K562 (cell line): Measurements from ENCODE around the gene PRKCQ. TPM values are rescaled to one million over a fixed set of nuclear protein-coding genes. Genes with fewer than 3 reads are reported as not detected.

Experiments
- EP400 ChIP-seq: fragments of 450-650 bp; IDR thresholded peaks from 2 replicates; pipeline ENCODE4 v1.6.1; 2017; ENCODE audit warnings: antibody characterized with exemption, mild to moderate bottlenecking, moderate library complexity
- FOXP1 ChIP-seq: sonication (generic); formaldehyde crosslinking; IDR thresholded peaks from 2 replicates; pipeline ENCODE4 v1.8.0; 2022; ENCODE audit warnings: mild to moderate bottlenecking, missing genetic modification reagents
- HLTF ChIP-seq: fragments of 450-650 bp; IDR thresholded peaks from 2 replicates; pipeline ENCODE4 v1.6.1; 2016
- KAT2B ChIP-seq: IDR thresholded peaks from one replicate; pipeline ENCODE4 v1.6.1; 2012; ENCODE audit warnings: low read depth, mild to moderate bottlenecking, control low read depth, inconsistent platforms, low read length, moderate library complexity
- PREB ChIP-seq: sonication (generic); formaldehyde crosslinking; IDR thresholded peaks from 2 replicates; pipeline ENCODE4 v1.8.1; 2023; ENCODE audit warnings: mild to moderate bottlenecking, missing genetic modification reagents
- SMAD4 ChIP-seq: fragments of 250-450 bp; sonication (Bioruptor Pico); conservative IDR thresholded peaks from 2 replicates; pipeline ENCODE4 v1.8.0; 2021; ENCODE audit warnings: inconsistent platforms, mild to moderate bottlenecking, moderate library complexity
- ZNF140 ChIP-seq: fragments of 250-450 bp; sonication (Bioruptor Pico); IDR thresholded peaks from 2 replicates; pipeline ENCODE4 v1.8.0; 2021; ENCODE audit warnings: moderate library complexity, mild to moderate bottlenecking, inconsistent platforms
- ZNF3 ChIP-seq: fragments of 250-450 bp; sonication (Bioruptor Pico); IDR thresholded peaks from 2 replicates; pipeline ENCODE4 v1.5.0; 2021; ENCODE audit warnings: mild to moderate bottlenecking, moderate library complexity
- ZNF311 ChIP-seq: fragments of 250-450 bp; sonication (Bioruptor Pico); IDR thresholded peaks from 2 replicates; pipeline ENCODE4 v1.4.0; 2020; ENCODE audit warnings: mild to moderate bottlenecking, moderate library complexity
- ZNF407 ChIP-seq: fragments of 450-650 bp; IDR thresholded peaks from 2 replicates; pipeline ENCODE4 v1.6.1; 2016; ENCODE audit warnings: low read depth
- ZNF75A ChIP-seq: fragments of 450-650 bp; formaldehyde crosslinking; IDR thresholded peaks from 2 replicates; pipeline ENCODE4 v1.4.0; 2020; ENCODE audit warnings: mild to moderate bottlenecking
- ZNF785 ChIP-seq: fragments of 250-450 bp; sonication (Bioruptor Pico); IDR thresholded peaks from 2 replicates; pipeline ENCODE4 v1.4.0; 2020; ENCODE audit warnings: mild to moderate bottlenecking
- polyA plus RNA-seq, 8 experiments: library from polyadenylated mRNA; depleted of rRNA in 4 of 8; stranded (reverse) in 5 of 8; unstranded in 3 of 8; fragments of >200 nt; fragmentation: Nextera tagmentation in 2 of 8; fragmentation: Illumina TruSeq in 1 of 8; extraction: Ambion mirVana in 2 of 8; extraction: Trizol in 1 of 8; gene quantifications; 2 replicates each; pipeline versions ENCODE4 v1.2.1 to v1.2.3, GENCODE V29; 2011 to 2014; ENCODE audit warnings: inconsistent platforms in 1 of 8, missing spikeins in 1 of 8
- total RNA-seq, 7 experiments: library from RNA; depleted of rRNA in 6 of 7; stranded (reverse); fragments of >200 nt in 6 of 7; fragmentation: Illumina TruSeq in 2 of 7; extraction: Trizol in 2 of 7; gene quantifications; 2 replicates each; pipeline versions ENCODE4 v1.2.1 to v1.2.3, GENCODE V29; 2011 to 2021; ENCODE audit warnings: low replicate concordance in 1 of 7

The PRKCQ gene
- total and polyA plus RNA-seq, 9 of the 15 experiments (the other 6 are each of a cell fraction or from before 2014, with no cell fraction given) = 4.4 to 23.3 (median 14.6) TPM

GRCh38 chr10:6398399-6398798, 181.7 kb downstream of the PRKCQ start (continued):
- TF ChIP-seq ZNF407 (no peak), ZNF3 (no peak), ZNF75A (CRISPR knock-in tag) (no peak), ZNF785 (no peak), EP400 (no peak), ZNF140 (CRISPR knock-in tag) (no peak), KAT2B (no peak), PREB (CRISPR knock-in tag) (no peak), ZNF311 (no peak), SMAD4 (no peak), HLTF (no peak), FOXP1 (CRISPR knock-in tag) (no peak)
